OCI-LY7 (cell line): ENCODE data around the gene SLC35E1. TPM values are rescaled to one million over a fixed set of nuclear protein-coding genes. Genes with fewer than 3 reads are reported as not detected.
"Not testable (repeated sequence)": the region's sequence is repeated elsewhere in the genome, so short reads cannot be mapped to it uniquely, and the experiment has no call there.

Experiments
- BruUV-seq: library from RNA; stranded (reverse); fragments of 400-500 nt; replicated peaks from 2 replicates; lab custom pipeline; 2021; lab: Mats Ljungman, UMichigan
- CTCF ChIA-PET: fragments of 300-600 bp; sonication (Branson Sonifier 250); formaldehyde crosslinking; loops from one replicate; lab custom pipeline; 2022; ENCODE audit warnings: antibody characterized with exemption; ENCODE audit not compliant: unreplicated experiment; lab: Charles Lee
- POLR2A ChIA-PET: fragments of 300-600 bp; sonication (Branson Sonifier 250); formaldehyde crosslinking; loops from one replicate; lab custom pipeline; 2022; ENCODE audit warnings: antibody characterized with exemption; lab: Charles Lee
- DNase-seq: peaks from one replicate; pipeline ENCODE4 v3.0.0-alpha.2; 2015; ENCODE audit warnings: low spot score
- H2AFZ ChIP-seq: fragments of 200-600 bp; sonication (generic), shearing (Covaris generic); 2 replicates; pipeline ENCODE4 v1.6.1; 2014; ENCODE audit warnings: mild to moderate bottlenecking, antibody characterized with exemption, low read length, moderate library complexity
- H3K27ac ChIP-seq: fragments of 200-600 bp; sonication (generic); 2 replicates; pipeline ENCODE4 v1.5.1; 2014; ENCODE audit warnings: mixed run types, low read depth, mild to moderate bottlenecking, moderate library complexity, low read length, inconsistent platforms; ENCODE audit not compliant: poor library complexity, severe bottlenecking
- H3K36me3 ChIP-seq: fragments of 200-600 bp; sonication (generic); 2 replicates; pipeline ENCODE4 v1.6.1; 2014; ENCODE audit warnings: mild to moderate bottlenecking, antibody characterized with exemption, low read length, moderate library complexity, mixed read lengths; ENCODE audit not compliant: insufficient read depth
- H3K4me1 ChIP-seq: fragments of 200-600 bp; sonication (generic); 2 replicates; pipeline ENCODE4 v1.5.1; 2014; ENCODE audit warnings: mild to moderate bottlenecking, low read length; ENCODE audit not compliant: insufficient read depth, poor library complexity, severe bottlenecking
- H3K4me2 ChIP-seq: fragments of 200-600 bp; sonication (generic); 2 replicates; pipeline ENCODE4 v1.6.1; 2014; ENCODE audit warnings: mild to moderate bottlenecking, low read length
- H3K4me3 ChIP-seq: fragments of 200-600 bp; sonication (generic); 2 replicates; pipeline ENCODE4 v1.5.1; 2014; ENCODE audit warnings: mild to moderate bottlenecking, low read depth, low read length; ENCODE audit not compliant: poor library complexity, severe bottlenecking
- H3K79me2 ChIP-seq: fragments of 200-600 bp; sonication (generic); 2 replicates; pipeline ENCODE4 v1.6.1; 2016; ENCODE audit warnings: low read depth, mild to moderate bottlenecking, low read length, moderate library complexity, mixed read lengths; ENCODE audit not compliant: insufficient read depth
- H3K9me2 ChIP-seq: fragments of 200-600 bp; sonication (generic); 2 replicates; pipeline ENCODE4 v1.6.1; 2016; ENCODE audit warnings: mild to moderate bottlenecking, low read length, mixed read lengths; ENCODE audit not compliant: insufficient read depth
- H3K9me3 ChIP-seq: fragments of 200-600 bp; sonication (generic); 2 replicates; pipeline ENCODE4 v1.6.1; 2014; ENCODE audit warnings: mild to moderate bottlenecking, mixed run types, low read length, mixed read lengths
- H4K20me1 ChIP-seq: fragments of 200-600 bp; sonication (generic); 2 replicates; pipeline ENCODE4 v1.6.1; 2014; ENCODE audit warnings: mild to moderate bottlenecking, antibody characterized with exemption, low read length, moderate library complexity, mixed read lengths; ENCODE audit not compliant: insufficient read depth
- EZH2phosphoT487 ChIP-seq: fragments of 200-600 bp; sonication (generic); IDR thresholded peaks from 2 replicates; pipeline ENCODE4 v1.6.1; 2018; ENCODE audit warnings: low read depth, borderline replicate concordance, mild to moderate bottlenecking, mixed run types, antibody characterized with exemption, low read length, moderate library complexity, mixed read lengths
- intact Hi-C: fragments of 100-400 bp; cut with micrococcal nuclease; formaldehyde crosslinking; loops from one replicate; pipeline ENCODE4 v1.10.0; 2022; ENCODE audit not compliant: unreplicated experiment
- total RNA-seq, 2 experiments: library from RNA; depleted of rRNA in 1 of 2; stranded (reverse); fragments of >200 nt in 1 of 2; shearing (Covaris generic) in 1 of 2; gene quantifications; 2 replicates each; pipeline ENCODE4 v1.2.3, GENCODE V29; 2014 to 2022
- TF ChIP-seq, protein P1 (sequence below): fragments of 200-600 bp; sonication (generic); conservative IDR thresholded peaks from 2 replicates; pipeline ENCODE4 v1.5.1; 2014; ENCODE audit warnings: mild to moderate bottlenecking, antibody characterized with exemption, low read length, moderate library complexity, mixed read lengths

SLC35E1 gene
- total RNA-seq, 2 experiments from 2014 or later = 21.1 to 41.2 TPM

DNA sequence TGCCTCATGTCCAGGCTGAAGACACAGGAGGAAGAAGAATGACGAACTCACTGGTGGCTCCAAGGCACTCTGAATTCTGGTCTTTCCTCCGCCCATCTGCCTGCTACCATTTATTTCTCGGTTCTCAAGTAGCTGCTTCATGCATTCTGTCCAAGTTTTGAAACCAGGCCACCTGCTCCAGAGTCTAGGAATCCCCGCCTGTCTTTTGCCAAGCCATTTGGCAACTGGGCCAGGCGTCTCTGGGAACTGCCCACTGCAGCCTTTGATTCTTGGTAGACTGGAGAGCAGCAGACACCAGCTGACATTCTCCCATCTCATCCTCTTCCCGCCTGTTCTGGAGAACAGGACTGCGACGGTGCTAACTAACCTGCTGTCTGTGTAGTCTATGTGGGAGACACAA, 10.8 kb downstream of the SLC35E1 start:
- Histone ChIP-seq H3K9me2 (no peaks in the 10 kb centered on the region), H3K27ac (no peak overlapping the region), H4K20me1 (no peaks in the 10 kb centered on the region), H3K36me3 (peaks cover 84% of the 10 kb centered on the region), H3K4me2 (no peak overlapping the region), H3K4me1 (no peaks in the 10 kb centered on the region), H3K4me3 (no peak overlapping the region), H3K79me2 (no peaks in the 10 kb centered on the region), H3K9me3 (no peaks in the 10 kb centered on the region), H2AFZ (no peak overlapping the region)
- no TSS peak for BruUV-seq
- intact Hi-C loops = no loop called here
- no peak for DNase-seq
- TF ChIP-seq, protein P1, sequence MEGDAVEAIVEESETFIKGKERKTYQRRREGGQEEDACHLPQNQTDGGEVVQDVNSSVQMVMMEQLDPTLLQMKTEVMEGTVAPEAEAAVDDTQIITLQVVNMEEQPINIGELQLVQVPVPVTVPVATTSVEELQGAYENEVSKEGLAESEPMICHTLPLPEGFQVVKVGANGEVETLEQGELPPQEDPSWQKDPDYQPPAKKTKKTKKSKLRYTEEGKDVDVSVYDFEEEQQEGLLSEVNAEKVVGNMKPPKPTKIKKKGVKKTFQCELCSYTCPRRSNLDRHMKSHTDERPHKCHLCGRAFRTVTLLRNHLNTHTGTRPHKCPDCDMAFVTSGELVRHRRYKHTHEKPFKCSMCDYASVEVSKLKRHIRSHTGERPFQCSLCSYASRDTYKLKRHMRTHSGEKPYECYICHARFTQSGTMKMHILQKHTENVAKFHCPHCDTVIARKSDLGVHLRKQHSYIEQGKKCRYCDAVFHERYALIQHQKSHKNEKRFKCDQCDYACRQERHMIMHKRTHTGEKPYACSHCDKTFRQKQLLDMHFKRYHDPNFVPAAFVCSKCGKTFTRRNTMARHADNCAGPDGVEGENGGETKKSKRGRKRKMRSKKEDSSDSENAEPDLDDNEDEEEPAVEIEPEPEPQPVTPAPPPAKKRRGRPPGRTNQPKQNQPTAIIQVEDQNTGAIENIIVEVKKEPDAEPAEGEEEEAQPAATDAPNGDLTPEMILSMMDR = no peak
- no peak for TF ChIP-seq EZH2phosphoT487
- ChIA-PET CTCF (no interaction called here), POLR2A (interaction anchor here (0.6 to 0.7 kb wide), 2 partner anchors 16 to 28 kb away, joined by 3 to 10 read pairs; no protein-coding TSS in a partner anchor)

DNA sequence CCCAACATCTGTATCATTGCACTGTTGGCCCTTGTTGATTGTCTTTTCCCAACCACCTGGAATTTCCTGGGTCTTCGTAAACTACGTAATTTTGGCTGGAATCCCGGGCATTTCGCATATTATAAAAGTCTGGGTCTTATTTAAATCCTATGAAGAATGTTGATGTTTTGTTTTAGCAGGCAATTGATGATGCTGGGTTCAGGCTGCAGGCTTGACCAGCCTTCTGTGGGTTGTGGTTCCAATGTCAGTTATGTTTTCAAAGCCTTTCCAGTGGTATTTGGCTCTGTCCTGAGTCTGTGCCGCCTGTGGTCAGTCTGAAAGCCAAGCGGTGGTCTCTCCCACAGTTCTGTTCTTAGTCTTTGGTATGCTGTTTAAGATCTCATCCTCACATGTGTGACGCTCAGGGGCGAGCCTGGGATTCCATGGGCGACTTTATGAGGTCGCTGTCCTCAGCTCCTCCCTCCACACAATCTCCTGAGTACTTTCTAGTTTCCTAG, 12.4 kb downstream of the SLC35E1 start:
- no TSS peak for BruUV-seq
- CTCF ChIA-PET = no interaction called here

DNA sequence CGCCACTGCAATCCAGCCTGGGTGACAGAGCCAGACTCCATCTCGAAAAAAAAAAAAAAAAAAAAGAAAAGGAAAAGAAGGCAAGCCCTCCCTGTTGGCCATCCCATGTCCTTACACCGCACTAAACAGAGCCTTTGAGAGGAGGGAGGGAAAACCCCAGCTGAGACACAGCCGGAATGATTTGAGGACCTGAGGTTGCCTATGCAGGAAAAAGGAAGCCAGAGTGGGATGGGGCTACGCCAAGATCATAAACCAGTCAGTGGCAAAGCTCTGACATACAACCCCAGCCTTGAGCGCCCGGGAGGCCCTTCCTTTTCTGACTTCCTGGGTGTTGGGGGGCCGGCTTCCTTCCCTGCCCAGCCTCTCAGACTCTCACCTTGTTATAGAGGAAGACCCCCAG, 17.4 kb downstream of the SLC35E1 start:
- Histone ChIP-seq H3K36me3 (peaks cover 76% of the 10 kb centered on the region), H3K9me2 (no peaks in the 10 kb centered on the region), H3K4me2 (no peak overlapping the region), H4K20me1 (no peaks in the 10 kb centered on the region), H2AFZ (no peak overlapping the region), H3K9me3 (no peaks in the 10 kb centered on the region), H3K79me2 (no peaks in the 10 kb centered on the region), H3K27ac (no peak overlapping the region), H3K4me1 (no peaks in the 10 kb centered on the region), H3K4me3 (no peak overlapping the region)
- POLR2A ChIA-PET = no interaction called here
- TF ChIP-seq, protein P1 = no peak
- TF ChIP-seq EZH2phosphoT487 = no peak
- intact Hi-C loops = no loop called here
- no peak for DNase-seq
- CTCF ChIA-PET = no interaction called here
- no TSS peak for BruUV-seq

More for the DNA sequence above, 12.4 kb downstream of the SLC35E1 start:
- no peak overlapping the region for H2AFZ ChIP-seq
- POLR2A ChIA-PET = interaction anchor here (0.6 kb wide), 1 partner anchor 10 kb away, joined by 3 read pairs; no protein-coding TSS in a partner anchor
- H3K4me3 ChIP-seq = no peak overlapping the region
- no peak for DNase-seq
- H4K20me1 ChIP-seq = no peaks in the 10 kb centered on the region
- H3K9me3 ChIP-seq = no peaks in the 10 kb centered on the region
- intact Hi-C loops = no loop called here
- no peaks in the 10 kb centered on the region for H3K79me2 ChIP-seq
- H3K27ac ChIP-seq = no peak overlapping the region
- TF ChIP-seq, protein P1 = no peak
- no peak for TF ChIP-seq EZH2phosphoT487
- no peaks in the 10 kb centered on the region for H3K9me2 ChIP-seq
- H3K4me1 ChIP-seq = no peaks in the 10 kb centered on the region
- peaks cover 80% of the 10 kb centered on the region for H3K36me3 ChIP-seq
- H3K4me2 ChIP-seq = no peak overlapping the region

DNA sequence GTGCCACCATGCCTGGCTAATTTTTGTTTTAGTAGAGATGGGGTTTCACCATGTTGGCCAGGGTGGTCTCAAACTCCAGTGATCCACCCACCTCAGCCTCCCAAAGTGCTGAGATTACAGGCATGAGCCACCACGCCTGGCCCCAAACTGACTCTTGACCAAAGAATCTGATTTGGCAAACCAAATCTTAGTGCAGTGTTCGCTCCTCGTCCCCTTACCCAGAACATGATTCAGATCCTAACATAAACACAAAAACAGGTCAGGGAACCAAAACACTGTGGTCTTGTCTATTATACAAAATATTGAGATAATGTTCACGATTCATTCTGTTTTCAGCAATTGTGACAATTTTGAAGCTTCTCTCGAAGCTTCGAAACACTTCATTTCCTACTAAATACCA, 20.3 kb downstream of the SLC35E1 start:
- DNase-seq, BruUV-seq, H3K79me2 ChIP-seq, H3K4me1 ChIP-seq, H2AFZ ChIP-seq, H3K4me3 ChIP-seq, intact Hi-C loops, POLR2A ChIA-PET, H3K4me2 ChIP-seq, H3K9me2 ChIP-seq, H3K9me3 ChIP-seq, H3K27ac ChIP-seq, H4K20me1 ChIP-seq, CTCF ChIA-PET: not testable (repeated sequence)
- H3K36me3 ChIP-seq = peaks cover 54% of the 10 kb centered on the region
